Stimulated activated CD4-positive, alpha-beta T cell treated with anti-CD3 and anti-CD28 coated beads, Interleukin-12 subunit alpha, Interleukin-12 subunit beta, amount 100 ng/mL, for 48 hours (primary cell): ENCODE measurements around the gene MAPK8IP2.
"Not testable (repeated sequence)": the region's sequence is repeated elsewhere in the genome, so short reads cannot be mapped to it uniquely, and the experiment has no call there.

Source experiments
- DNase-seq, 3 donors: peaks; one replicate each; pipeline ENCODE4 v3.0.0-alpha.2; 2020; ENCODE audit warnings: low read depth in 2 of 3, low spot score in 1 of 3

The MAPK8IP2 gene

GRCh38 chr22:50633771-50634170 is 33.2 kb downstream of the MAPK8IP2 start:
- no peak for DNase-seq

DNA sequence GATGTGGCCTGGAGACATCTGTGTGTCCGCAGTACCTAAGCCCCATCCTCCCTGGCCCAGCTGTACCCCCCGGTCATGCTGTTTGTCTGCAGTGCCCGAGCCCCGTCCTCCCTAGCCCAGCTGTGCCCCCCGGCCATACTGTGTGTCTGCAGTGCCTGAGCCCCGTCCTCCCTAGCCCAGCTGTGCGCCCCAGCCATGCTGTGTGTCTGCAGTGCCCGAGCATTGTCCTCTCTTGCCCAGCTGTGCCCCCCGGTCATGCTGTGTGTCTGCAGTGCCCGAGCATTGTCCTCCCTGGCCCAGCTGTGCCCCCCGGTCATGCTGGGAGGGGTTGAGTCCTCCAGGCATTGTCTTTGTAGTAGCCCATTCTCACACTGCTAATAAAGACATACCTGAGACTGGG is 35.0 kb downstream of the MAPK8IP2 start:
- DNase-seq, result no peak

- not testable (repeated sequence) for DNase-seq
These were observed 39.7 kb downstream of the MAPK8IP2 start for GRCh38 chr22:50640296-50640695.

DNA sequence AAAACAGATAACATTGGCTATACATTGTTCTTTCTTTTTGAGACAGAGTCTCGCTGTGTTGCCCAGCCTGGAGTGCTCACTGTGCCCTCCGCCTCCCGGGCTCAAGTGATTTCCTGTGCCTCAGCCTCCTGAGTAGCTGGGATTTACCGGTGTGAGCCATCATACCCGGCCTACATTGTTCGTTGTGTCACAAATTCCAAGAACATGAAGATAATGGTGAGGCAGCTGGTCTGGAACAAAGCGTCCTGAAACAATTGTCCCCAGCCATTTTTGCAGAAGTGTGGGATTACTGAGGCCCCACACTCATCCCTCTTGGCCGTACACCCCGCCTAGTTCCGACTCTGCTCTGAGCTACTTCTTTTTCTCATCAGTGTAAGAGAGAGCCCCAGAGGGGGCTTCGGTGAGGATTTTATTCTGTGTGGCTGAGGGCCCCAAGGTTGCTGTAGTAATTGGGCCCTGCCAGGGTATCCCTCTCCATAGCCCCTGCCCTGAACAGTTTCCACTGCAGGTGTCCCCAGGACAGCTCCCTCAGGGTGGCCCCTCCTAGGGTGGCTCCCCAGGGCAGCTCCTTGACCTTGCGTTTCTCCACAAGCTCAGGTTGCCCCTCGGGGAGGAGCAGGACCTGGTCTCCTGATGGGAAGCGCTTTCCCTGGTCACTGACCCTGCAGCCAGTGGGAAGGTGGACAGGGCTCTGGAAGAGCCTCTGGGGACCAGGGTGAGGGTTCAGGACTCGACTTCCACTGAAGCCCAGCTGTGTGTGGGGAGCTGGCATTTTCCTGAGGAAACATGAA is 40.5 kb downstream of the MAPK8IP2 start:
- no peak for DNase-seq

DNA sequence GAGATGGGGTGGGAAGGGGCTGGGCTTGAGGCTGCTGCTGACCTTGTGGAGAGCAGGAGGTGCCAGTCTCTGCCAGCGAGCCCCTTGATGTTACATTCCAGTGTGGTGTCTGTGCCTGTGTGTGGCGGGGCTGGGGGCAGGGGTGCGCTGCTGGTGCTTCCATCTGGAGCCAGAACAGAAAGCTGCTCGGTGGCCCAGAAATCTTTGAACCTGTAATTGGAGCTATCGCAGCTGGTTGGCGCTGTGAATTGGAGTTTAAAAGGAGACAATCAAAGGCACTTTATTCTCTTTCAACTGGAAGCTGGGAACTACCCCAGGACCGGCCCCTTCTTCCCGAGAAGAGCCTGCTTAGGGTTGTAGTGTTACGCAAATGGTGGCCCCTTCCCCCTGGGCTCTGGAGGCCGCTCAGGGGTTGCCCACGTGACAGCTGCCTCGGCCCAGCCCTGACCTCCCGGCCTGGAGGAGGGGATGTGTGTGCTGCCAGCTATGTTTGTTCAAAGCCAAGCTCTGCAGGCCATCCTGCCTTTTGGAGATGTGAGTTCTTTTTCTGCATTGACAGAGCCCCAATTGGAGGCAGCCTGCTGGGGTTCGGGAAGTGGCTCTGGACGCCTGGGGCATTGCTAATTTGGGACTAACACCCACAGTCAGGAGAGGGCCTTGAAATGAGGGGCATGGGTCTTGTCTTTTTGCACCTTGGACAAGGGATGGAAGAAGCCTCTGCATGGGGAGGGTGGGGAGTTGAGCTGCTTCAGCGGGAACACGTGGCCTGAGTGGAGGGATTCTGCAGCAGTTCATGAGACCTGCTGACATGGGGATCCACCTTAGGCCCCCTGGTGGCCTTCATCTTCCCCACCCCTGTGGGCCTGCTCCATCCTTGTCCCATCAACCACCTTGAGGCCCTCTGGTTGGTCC is 41.4 kb downstream of the MAPK8IP2 start:
- DNase-seq, result no peak

DNA sequence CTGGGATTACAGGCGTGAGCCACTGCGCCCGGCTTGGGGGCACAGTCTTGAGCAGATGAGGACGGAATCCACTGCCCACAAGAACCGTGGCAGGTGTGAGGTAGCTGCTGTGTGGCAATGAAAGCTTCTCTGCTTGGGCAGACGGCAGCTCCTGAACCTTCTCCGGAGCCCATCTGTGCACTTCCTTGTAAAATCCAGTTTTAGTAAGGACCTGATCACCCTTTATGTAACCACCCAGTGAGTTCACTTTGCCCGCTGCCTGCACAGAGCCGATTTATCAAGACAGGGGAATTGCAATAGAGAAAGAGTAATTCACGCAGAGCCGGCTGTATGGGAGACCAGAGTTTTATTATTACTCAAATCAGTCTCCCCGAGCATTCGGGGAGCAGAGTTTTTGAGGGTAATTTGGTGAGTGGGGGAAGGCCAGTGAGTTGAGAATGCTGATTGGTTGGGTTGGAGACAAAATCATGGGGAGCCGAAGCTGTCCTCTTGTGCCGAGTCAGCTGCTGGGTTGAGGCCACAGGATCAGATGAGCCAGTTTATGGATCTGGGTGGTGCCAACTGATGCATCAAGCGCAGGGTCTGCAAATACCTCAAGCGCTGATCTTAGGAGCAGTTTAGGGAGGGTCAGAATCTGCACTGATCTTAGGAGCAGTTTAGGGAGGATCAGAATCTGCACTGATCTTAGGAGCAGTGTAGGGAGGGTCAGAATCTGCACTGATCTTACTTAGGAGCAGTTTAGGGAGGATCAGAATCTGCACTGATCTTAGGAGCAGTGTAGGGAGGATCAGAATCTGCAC is 42.6 kb downstream of the MAPK8IP2 start:
- DNase-seq, result not testable (repeated sequence)

GRCh38 chr22:50643821-50644101 is 43.2 kb downstream of the MAPK8IP2 start:
- DNase-seq, result not testable (repeated sequence)

- no peak for DNase-seq
These were observed 52.7 kb downstream of the MAPK8IP2 start for GRCh38 chr22:50653256-50653655.

DNA sequence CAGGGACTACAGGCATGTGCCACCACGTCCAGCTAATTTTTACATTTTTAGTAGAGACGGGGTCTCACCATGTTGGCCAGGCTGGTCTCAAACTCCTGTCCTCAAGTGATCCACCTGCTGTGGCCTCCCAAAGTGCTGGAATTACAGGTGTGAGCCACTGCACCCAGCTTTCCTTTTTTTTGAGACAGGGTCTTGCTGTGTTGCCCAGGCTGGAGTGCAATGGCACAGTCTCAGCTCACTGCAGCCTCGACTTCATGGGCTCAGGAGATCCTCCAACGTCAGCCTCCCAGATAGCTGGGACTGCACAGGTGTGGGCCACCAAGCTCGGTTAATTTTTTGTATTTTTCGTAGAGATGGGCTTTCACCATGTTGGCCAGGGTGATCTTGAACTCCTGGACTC is 54.1 kb downstream of the MAPK8IP2 start:
- DNase-seq, result not testable (repeated sequence)

DNA sequence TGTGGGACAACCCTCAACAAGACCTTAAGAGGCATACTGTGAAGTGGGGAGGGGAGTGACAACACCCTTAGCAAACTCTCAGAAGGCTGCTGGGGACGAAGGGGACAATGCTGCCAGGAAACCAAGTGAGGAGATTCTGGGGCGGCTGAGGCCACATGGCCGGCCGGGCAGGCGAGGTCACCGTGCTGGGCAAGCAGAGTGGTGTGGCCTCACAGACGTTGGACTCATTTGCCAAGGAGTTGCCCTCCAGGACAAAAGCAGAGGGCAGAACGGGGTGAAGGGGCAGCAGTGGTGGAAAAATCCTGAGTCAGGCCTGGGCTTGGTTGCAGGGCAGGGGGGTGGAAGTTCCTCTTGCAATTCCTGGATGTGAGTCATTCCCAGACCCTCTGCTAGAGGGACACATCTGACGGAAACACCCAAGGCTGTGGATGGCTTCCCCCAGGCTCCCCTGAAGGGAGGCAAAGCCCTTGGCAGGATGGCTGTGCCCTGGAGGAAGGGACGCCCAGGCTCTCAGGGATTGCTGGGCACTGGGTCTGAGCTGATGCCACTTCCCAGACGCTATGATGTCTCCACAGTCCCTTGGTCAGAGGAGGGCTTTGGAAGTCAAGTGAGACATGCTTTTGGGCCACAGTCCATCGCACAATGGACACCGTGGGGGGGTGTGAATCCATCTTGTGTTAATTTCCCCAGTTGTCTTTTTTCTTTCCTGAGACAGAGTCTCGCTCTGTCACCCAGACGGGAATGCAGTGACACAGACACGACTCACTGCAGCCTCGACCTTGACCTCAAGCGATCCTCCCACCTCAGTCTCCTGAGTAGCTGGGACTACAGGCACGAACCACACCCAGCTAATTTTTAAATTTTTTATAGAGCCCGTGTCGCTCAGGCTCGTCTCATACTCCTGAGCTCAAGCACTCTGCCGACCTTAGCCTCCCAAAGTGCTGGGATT is 55.8 kb downstream of the MAPK8IP2 start:
- DNase-seq, result no peak

DNA sequence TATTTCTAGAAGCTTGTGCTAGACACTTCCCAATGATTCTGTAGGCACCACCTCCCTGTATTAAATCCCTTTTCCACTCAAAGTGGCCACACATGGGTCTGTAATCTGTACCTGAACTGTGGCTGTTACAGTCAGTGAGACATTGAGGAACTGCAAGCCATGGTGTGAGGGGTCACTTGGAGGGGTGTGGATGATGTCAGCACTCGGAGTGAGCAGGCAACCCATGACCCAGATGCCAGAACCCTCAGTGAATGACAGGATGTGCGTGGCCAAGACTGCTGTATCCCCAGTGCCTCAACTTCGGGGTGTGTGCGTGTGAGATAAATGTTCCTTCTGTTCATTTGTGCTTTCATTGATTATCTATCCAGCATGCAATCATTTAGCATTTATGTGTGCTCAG is 57.3 kb downstream of the MAPK8IP2 start:
- DNase-seq, result no peak

GRCh38 chr22:50659711-50660110 is 59.1 kb downstream of the MAPK8IP2 start:
- DNase-seq, result not testable (repeated sequence)

GRCh38 chr22:50660306-50660705 is 59.7 kb downstream of the MAPK8IP2 start:
- DNase-seq, result no peak
